AG09309 (cell line): Measurements from ENCODE around the gene GLT6D1.

Source experiments
- DNase-seq: peaks from one replicate; pipeline ENCODE4 v3.0.0-alpha.2; 2010; ENCODE audit warnings: low read depth
- H3K4me3 ChIP-seq: 2 replicates; pipeline ENCODE4 v1.5.1; 2011; ENCODE audit warnings: mild to moderate bottlenecking, low read depth, low read length, moderate library complexity; ENCODE audit not compliant: control insufficient read depth
- CTCF ChIP-seq: IDR thresholded peaks from 2 replicates; pipeline ENCODE4 v1.5.1; 2011; ENCODE audit warnings: mild to moderate bottlenecking, low read depth, low read length, inconsistent platforms; ENCODE audit not compliant: insufficient read depth, control insufficient read depth; ENCODE audit errors: missing control alignments

The GLT6D1 gene

GRCh38 chr9:135616619-135617537 is 22.5 kb downstream of the GLT6D1 start:
- TF ChIP-seq CTCF = no peak
- H3K4me3 ChIP-seq = no peak overlapping the region
- no peak for DNase-seq

DNA sequence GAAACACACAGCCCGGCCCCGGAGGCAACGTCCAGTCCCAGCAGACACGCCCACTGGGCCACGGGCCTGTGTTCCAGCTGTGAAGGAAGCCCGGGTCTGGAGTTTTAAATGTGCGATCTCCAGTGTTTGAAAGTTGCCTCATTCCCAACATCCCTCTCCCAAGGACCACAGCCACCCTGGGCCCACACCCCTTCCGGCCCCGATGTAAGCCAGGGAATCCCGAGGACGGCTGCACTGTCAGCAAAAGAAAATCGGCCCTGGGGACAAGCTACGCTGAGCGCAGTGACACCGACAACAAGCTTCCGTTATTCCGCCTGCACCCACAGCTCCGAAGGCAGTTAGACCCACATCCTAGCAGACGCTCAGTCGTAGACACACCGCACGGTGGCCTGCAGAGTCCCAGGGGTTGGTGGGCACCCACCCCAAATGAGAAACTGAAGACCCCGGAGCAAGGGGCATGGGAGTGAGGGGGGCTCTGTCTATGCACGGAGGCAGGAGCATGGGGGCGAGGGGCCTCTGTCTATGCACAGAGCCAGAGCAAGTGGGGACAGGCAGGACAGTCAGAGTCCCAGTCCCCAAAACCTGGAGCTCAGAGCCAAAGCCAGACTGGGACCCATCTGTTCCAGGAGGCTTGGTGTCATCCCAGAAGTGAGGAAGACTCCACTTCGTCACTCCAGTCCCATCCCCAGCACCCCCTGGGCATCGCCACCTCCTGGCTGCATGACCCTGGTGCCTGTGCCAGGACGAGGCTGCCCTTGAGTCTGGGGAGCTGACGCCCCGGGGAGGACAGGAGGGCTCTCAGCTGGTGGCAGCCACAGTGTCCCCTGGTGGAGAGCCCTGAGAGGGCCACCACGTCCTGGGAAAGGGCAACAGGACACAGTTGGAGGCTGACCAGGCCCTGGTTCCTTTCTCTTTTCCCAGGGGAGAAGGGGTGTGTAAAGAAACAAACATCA is 23.4 kb downstream of the GLT6D1 start:
- DNase-seq = no peak
- H3K4me3 ChIP-seq = no peak overlapping the region
- no peak for TF ChIP-seq CTCF

DNA sequence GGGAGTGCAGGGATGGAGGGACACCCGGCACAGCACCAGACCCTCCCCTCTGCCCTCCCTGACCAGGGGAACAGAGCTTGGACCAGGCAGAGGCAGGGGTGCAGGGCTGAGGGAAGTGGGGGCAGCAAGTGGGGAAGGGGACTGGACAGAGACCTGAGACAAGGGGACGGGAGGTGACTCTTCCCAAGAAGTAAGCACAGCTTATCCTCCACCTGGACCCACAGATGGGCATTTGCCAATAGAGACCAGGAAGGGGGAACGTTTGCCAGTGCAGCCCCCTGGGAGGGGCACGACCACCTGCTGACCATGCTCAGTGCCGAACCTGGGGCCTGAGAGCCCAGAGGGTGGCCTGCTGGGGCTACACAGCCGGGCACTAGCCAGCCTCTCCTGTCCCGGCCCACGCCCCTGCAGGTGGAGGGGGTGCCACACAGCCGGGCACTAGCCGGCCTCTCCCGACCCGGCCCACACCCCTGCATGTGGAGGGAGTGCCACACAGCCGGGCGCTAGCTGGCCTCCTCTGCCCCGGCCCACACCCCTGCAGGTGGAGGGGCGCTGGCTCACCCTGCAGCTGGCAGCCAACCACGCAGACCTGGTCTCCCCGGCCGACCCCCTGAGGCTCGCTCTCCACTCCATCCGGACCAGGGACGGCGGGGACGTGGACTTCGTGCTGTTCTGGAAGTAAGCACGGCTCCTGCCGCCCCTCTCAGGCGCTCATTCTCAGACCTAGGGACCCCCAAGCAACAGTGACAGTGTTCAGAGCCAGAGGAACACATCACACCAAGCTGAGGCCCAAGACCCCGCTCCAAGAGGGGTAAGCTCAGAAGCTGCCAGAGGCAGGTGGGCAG is 24.3 kb downstream of the GLT6D1 start:
- TF ChIP-seq CTCF = no peak
- DNase-seq = no peak
- no peak overlapping the region for H3K4me3 ChIP-seq

- DNase-seq = no peak
- H3K4me3 ChIP-seq = no peak overlapping the region
- no peak for TF ChIP-seq CTCF
Observed at GRCh38 chr9:135613946-135614805, 25.2 kb downstream of the GLT6D1 start.

DNA sequence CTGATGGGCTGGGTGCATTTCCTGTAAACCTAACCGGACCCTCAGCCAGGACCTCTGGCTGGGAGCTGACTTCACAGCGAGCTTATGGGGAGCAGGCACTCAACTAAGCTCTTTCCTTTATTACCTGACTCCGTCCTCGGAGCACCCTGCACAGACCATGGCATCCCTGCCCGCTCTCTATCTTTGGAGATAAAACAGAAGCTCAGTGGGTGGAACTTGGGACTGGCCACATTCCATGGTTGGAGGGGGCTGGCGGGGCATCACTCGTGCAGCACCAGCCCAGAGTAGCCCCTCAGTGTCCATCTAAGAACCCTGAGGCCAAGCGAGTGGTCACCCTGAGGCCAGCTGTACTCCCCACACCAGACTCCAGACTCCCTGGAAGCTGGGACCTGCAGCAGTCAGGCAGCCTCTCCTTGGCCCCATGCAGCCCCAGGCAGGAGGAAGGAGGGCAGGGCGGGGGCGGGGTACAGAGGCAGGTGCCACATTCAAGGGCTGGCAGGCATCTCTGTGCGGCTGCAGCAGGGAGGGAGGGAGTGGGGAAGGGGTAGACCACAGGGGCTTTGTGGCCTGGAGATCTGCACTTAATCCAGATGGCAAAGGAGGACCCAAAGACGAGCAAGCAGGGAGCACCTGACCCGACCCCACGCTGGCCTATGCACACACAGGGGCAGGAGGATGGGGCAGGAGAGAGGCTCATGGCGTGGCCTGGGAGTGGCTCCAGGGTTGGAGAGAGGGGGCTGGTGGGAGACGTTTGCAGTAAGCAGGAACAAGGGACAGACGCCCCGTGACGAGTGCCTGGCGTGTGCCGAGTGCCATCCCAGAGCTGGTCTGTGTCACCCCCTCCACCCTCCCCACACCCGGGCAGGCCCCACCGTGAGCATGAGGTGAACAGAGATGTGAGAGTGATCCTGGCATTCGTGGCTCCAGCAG is 26.1 kb downstream of the GLT6D1 start:
- DNase-seq = no peak
- H3K4me3 ChIP-seq = no peak overlapping the region
- TF ChIP-seq CTCF = no peak
